K562 (cell line): ENCODE data around the gene NUPR1. TPM values are rescaled to one million over a fixed set of nuclear protein-coding genes. Genes with fewer than 3 reads are reported as not detected.
A peak's percentile ranks its signal among the peaks of the same experiment; 100 is the strongest.

Experiments
- BDP1 ChIP-seq: IDR thresholded peaks from 3 replicates; pipeline ENCODE4 v1.6.1; 2011; ENCODE audit not compliant: insufficient read length, insufficient read depth
- CBFA2T2 ChIP-seq: fragments of 450-650 bp; conservative IDR thresholded peaks from 2 replicates; pipeline ENCODE4 v1.6.1; 2017; ENCODE audit warnings: mild to moderate bottlenecking
- CCNT2 ChIP-seq: IDR thresholded peaks from 2 replicates; pipeline ENCODE4 v1.6.1; 2011; ENCODE audit warnings: borderline replicate concordance, low read depth, mild to moderate bottlenecking, moderate library complexity, mixed read lengths, low read length; ENCODE audit not compliant: insufficient read length; ENCODE audit errors: extremely low read depth
- CREM ChIP-seq: IDR thresholded peaks from 2 replicates; pipeline ENCODE4 v1.6.1; 2014; ENCODE audit warnings: antibody characterized with exemption, low read depth
- DMBX1 ChIP-seq: fragments of 250-450 bp; sonication (Bioruptor Pico); IDR thresholded peaks from 2 replicates; pipeline ENCODE4 v1.8.0; 2022; ENCODE audit warnings: inconsistent platforms, mild to moderate bottlenecking, moderate library complexity, borderline replicate concordance
- JUND ChIP-seq, 2 experiments: IDR thresholded peaks; 2 replicates in 1 of 2; 3 replicates in 1 of 2; pipeline ENCODE4 v1.6.1; 2011; ENCODE audit warnings: borderline replicate concordance in 2 of 2, low read depth in 2 of 2, low read length in 2 of 2, improper control_type of control experiment in 1 of 2, missing biosample characterization in 1 of 2, missing genetic modification characterization in 1 of 2, missing genetic modification reagents in 1 of 2
- L3MBTL2 ChIP-seq: fragments of 450-650 bp; IDR thresholded peaks from 2 replicates; pipeline ENCODE4 v1.6.1; 2016; ENCODE audit warnings: mild to moderate bottlenecking, moderate library complexity
- NFE2 ChIP-seq: IDR thresholded peaks from 2 replicates; pipeline ENCODE4 v1.6.1; 2014; ENCODE audit warnings: antibody characterized with exemption, low read depth
- NFRKB ChIP-seq: fragments of 450-650 bp; IDR thresholded peaks from 2 replicates; pipeline ENCODE4 v1.6.1; 2016; ENCODE audit warnings: low read depth
- PTTG1 ChIP-seq: fragments of 450-650 bp; IDR thresholded peaks from 2 replicates; pipeline ENCODE4 v1.6.1; 2016; ENCODE audit warnings: low read depth, mild to moderate bottlenecking, missing genetic modification characterization, missing compliant biosample characterization
- SRSF9 ChIP-seq: fragments of 200-400 bp; formaldehyde crosslinking; IDR thresholded peaks from 2 replicates; pipeline ENCODE4 v1.6.1; 2017; ENCODE audit warnings: low read depth, low read length, borderline replicate concordance
- ZFX ChIP-seq: sonication (generic); formaldehyde crosslinking; IDR thresholded peaks from 2 replicates; pipeline ENCODE4 v1.8.0; 2022; ENCODE audit warnings: mild to moderate bottlenecking, missing genetic modification reagents, moderate library complexity
- ZNF445 ChIP-seq: fragments of 250-450 bp; sonication (Bioruptor Pico); IDR thresholded peaks from 2 replicates; pipeline ENCODE4 v1.4.0; 2020; ENCODE audit warnings: low read depth, mild to moderate bottlenecking, moderate library complexity
- ZNF764 ChIP-seq: fragments of 250-450 bp; sonication (Bioruptor Pico); IDR thresholded peaks from 2 replicates; pipeline ENCODE4 v1.4.0; 2020; ENCODE audit warnings: low read depth, mild to moderate bottlenecking, moderate library complexity
- polyA plus RNA-seq, 8 experiments: library from polyadenylated mRNA; depleted of rRNA in 4 of 8; stranded (reverse) in 5 of 8; unstranded in 3 of 8; fragments of >200 nt; fragmentation: Nextera tagmentation in 2 of 8; fragmentation: Illumina TruSeq in 1 of 8; extraction: Ambion mirVana in 2 of 8; extraction: Trizol in 1 of 8; gene quantifications; 2 replicates each; pipeline versions ENCODE4 v1.2.1 to v1.2.3, GENCODE V29; 2011 to 2014; ENCODE audit warnings: inconsistent platforms in 1 of 8, missing spikeins in 1 of 8
- total RNA-seq, 7 experiments: library from RNA; depleted of rRNA in 6 of 7; stranded (reverse); fragments of >200 nt in 6 of 7; fragmentation: Illumina TruSeq in 2 of 7; extraction: Trizol in 2 of 7; gene quantifications; 2 replicates each; pipeline versions ENCODE4 v1.2.1 to v1.2.3, GENCODE V29; 2011 to 2021; ENCODE audit warnings: low replicate concordance in 1 of 7
- TF ChIP-seq, protein P1 (sequence below): fragments of 450-650 bp; formaldehyde crosslinking; IDR thresholded peaks from 2 replicates; pipeline ENCODE4 v1.4.0; 2020; ENCODE audit warnings: mild to moderate bottlenecking, mixed read lengths
- TF ChIP-seq, protein P2 (sequence below): fragments of 150-350 bp; IDR thresholded peaks from 2 replicates; pipeline ENCODE4 v1.6.1; 2014; ENCODE audit warnings: low read depth, mild to moderate bottlenecking, low read length, borderline replicate concordance
- TF ChIP-seq, protein P3 (sequence below): fragments of 250-450 bp; sonication (Bioruptor Pico); IDR thresholded peaks from 2 replicates; pipeline ENCODE4 v1.5.0; 2021
- TF ChIP-seq, protein P4 (sequence below): IDR thresholded peaks from 3 replicates; pipeline ENCODE4 v1.6.1; 2011; ENCODE audit warnings: borderline replicate concordance, mild to moderate bottlenecking, moderate library complexity; ENCODE audit not compliant: insufficient read length; ENCODE audit errors: extremely low read depth

NUPR1 gene
- total and polyA plus RNA-seq, 9 of the 15 experiments (the other 6 are each of a cell fraction or from before 2014, with no cell fraction given) = 0.07 to 1.5 (median 0.27) TPM

DNA sequence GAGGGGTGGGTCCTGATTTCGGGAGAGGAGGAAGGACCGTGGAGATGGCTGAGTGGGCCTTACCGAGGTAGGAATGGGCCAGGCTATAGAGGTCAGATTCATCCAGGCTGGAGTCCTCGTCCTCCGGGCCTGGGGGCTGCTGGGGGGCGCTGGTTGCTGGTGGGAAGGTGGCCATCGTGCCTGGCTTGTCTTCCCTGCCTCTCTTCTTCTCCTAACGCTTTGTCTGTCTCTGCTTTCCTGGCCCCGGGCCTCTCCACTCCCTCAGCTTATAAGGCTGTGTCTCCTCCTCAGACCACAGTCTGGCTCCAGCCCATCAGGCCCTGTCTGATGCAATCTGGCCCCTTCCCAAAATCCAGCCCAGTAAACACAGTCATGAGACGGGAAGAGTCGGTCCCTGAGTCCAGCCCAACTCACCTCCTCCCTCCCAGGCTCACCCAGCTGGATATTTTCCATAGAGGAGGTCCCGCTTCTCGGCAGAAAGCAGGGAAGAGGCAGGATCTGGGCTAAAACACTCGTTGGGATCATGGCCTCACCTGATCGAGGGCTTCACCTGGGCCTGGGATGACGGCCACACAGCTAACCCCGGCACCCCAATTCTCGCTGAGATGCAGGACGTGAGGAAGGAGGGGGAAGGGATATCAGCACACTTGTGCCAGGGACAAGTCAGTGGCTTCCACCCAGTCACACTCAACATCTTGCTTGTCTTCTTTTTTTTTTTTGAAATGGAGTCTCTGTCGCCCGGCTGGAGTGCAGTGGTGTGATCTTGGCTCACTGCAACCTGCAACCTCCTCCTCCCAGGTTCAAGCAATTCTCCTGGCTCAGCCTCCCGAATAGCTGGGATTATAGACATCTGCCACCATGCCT, at the start of gene NUPR1 (continued):
- TF ChIP-seq, protein P1, sequence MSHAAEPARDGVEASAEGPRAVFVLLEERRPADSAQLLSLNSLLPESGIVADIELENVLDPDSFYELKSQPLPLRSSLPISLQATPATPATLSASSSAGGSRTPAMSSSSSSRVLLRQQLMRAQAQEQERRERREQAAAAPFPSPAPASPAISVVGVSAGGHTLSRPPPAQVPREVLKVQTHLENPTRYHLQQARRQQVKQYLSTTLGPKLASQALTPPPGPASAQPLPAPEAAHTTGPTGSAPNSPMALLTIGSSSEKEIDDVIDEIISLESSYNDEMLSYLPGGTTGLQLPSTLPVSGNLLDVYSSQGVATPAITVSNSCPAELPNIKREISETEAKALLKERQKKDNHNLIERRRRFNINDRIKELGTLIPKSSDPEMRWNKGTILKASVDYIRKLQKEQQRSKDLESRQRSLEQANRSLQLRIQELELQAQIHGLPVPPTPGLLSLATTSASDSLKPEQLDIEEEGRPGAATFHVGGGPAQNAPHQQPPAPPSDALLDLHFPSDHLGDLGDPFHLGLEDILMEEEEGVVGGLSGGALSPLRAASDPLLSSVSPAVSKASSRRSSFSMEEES (CRISPR knock-in tag) = no peak
- TF ChIP-seq, protein P2, sequence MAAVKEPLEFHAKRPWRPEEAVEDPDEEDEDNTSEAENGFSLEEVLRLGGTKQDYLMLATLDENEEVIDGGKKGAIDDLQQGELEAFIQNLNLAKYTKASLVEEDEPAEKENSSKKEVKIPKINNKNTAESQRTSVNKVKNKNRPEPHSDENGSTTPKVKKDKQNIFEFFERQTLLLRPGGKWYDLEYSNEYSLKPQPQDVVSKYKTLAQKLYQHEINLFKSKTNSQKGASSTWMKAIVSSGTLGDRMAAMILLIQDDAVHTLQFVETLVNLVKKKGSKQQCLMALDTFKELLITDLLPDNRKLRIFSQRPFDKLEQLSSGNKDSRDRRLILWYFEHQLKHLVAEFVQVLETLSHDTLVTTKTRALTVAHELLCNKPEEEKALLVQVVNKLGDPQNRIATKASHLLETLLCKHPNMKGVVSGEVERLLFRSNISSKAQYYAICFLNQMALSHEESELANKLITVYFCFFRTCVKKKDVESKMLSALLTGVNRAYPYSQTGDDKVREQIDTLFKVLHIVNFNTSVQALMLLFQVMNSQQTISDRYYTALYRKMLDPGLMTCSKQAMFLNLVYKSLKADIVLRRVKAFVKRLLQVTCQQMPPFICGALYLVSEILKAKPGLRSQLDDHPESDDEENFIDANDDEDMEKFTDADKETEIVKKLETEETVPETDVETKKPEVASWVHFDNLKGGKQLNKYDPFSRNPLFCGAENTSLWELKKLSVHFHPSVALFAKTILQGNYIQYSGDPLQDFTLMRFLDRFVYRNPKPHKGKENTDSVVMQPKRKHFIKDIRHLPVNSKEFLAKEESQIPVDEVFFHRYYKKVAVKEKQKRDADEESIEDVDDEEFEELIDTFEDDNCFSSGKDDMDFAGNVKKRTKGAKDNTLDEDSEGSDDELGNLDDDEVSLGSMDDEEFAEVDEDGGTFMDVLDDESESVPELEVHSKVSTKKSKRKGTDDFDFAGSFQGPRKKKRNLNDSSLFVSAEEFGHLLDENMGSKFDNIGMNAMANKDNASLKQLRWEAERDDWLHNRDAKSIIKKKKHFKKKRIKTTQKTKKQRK = no peak
- TF ChIP-seq, protein P3, sequence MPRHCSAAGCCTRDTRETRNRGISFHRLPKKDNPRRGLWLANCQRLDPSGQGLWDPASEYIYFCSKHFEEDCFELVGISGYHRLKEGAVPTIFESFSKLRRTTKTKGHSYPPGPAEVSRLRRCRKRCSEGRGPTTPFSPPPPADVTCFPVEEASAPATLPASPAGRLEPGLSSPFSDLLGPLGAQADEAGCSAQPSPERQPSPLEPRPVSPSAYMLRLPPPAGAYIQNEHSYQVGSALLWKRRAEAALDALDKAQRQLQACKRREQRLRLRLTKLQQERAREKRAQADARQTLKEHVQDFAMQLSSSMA = no peak
- TF ChIP-seq NFRKB = no peak
- TF ChIP-seq ZNF445 = no peak
- TF ChIP-seq NFE2 = no peak
- peak; percentile 47; the same call in 1 of the 2 replicates for TF ChIP-seq JUND (IDR thresholded peaks at IDR 0.05; ENCODE audit: borderline replicate concordance, low read depth, low read length)
- TF ChIP-seq JUND (tag; IDR thresholded peaks at IDR 0.05; ENCODE audit: borderline replicate concordance, low read depth, low read length) = no peak; the same call in 2 of the 3 replicates
- peak; percentile 72; the same call in 1 of the 2 replicates for TF ChIP-seq DMBX1 (CRISPR knock-in tag)
- TF ChIP-seq CCNT2 = no peak
- TF ChIP-seq SRSF9 = no peak
- TF ChIP-seq ZNF764 = no peak
- no peak for TF ChIP-seq CREM
- TF ChIP-seq PTTG1 = peak; percentile 85
- TF ChIP-seq CBFA2T2 = no peak
- TF ChIP-seq ZFX (CRISPR knock-in tag) = no peak
- no peak for TF ChIP-seq BDP1
- peak; percentile 69 for TF ChIP-seq L3MBTL2
- TF ChIP-seq, protein P4, sequence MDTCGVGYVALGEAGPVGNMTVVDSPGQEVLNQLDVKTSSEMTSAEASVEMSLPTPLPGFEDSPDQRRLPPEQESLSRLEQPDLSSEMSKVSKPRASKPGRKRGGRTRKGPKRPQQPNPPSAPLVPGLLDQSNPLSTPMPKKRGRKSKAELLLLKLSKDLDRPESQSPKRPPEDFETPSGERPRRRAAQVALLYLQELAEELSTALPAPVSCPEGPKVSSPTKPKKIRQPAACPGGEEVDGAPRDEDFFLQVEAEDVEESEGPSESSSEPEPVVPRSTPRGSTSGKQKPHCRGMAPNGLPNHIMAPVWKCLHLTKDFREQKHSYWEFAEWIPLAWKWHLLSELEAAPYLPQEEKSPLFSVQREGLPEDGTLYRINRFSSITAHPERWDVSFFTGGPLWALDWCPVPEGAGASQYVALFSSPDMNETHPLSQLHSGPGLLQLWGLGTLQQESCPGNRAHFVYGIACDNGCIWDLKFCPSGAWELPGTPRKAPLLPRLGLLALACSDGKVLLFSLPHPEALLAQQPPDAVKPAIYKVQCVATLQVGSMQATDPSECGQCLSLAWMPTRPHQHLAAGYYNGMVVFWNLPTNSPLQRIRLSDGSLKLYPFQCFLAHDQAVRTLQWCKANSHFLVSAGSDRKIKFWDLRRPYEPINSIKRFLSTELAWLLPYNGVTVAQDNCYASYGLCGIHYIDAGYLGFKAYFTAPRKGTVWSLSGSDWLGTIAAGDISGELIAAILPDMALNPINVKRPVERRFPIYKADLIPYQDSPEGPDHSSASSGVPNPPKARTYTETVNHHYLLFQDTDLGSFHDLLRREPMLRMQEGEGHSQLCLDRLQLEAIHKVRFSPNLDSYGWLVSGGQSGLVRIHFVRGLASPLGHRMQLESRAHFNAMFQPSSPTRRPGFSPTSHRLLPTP = no peak
